NCI-H128 (cell line): Measurements from ENCODE around the gene CDV3.
"Not testable (repeated sequence)": the region's sequence is repeated elsewhere in the genome, so short reads cannot be mapped to it uniquely, and the experiment has no call there.

ENCODE experiments used
- DNase-seq: peaks from one replicate; lab custom pipeline; 2025; ENCODE audit not compliant: unreplicated experiment; lab: John Stamatoyannopoulos, UW

CDV3 gene

DNA sequence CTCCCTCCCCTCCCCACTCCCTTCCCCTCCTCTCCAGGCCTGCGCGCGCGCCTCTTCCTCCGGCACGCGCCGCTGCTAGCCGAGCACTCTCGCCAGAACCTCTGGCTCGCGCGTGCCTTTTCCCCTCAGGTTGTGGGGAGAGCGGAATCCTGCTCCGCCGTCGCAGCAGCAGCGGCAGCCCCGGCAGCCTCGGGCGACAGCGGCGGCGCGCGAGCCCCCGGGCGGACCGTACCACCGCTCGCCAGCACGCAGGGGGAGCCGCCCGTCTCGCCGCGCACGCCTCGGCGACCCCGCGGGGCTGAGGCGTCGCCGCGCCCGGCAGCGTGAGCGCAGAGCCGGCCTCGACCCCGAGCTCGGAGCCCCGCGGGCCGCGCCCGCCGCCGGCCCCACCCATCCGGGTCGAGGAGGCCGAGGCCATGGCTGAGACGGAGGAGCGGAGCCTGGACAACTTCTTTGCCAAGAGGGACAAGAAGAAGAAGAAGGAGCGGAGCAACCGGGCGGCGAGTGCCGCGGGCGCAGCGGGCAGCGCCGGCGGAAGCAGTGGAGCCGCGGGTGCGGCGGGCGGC is at the start of gene CDV3:
CDV3 (plus strand) TSS at position 58 of the 566 bp plus-strand sequence; CDS start at position 417, 359 bp downstream.
- DNase-seq = no peak

- DNase-seq = not testable (repeated sequence)
Measured at GRCh38 chr3:133523758-133524157, 49.7 kb upstream of the CDV3 start.

GRCh38 chr3:133525435-133525834 is 48.1 kb upstream of the CDV3 start:
- no peak for DNase-seq

GRCh38 chr3:133527081-133527715 is 46.3 kb upstream of the CDV3 start:
- no peak for DNase-seq

- no peak for DNase-seq
Measured at GRCh38 chr3:133529809-133530208, 43.7 kb upstream of the CDV3 start.

DNA sequence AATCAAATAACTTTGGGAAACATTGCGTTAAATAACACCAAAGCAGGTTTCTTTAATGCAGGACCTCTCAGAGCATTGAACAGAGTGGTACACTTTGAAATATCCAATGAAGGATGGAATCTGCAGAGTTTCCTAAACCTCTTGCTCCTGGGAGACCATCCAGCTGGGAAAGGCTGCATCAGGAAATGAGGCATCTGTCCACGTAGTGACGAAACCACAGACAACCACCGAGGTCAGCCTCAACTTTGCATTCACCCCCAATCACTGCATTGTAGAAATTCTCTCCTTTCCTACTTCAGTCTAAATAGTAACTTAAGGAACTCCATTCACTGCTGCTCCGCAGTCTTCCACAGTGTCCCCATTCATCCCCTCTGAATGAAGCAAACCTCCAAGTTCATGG is 41.5 kb upstream of the CDV3 start:
- DNase-seq = no peak

DNA sequence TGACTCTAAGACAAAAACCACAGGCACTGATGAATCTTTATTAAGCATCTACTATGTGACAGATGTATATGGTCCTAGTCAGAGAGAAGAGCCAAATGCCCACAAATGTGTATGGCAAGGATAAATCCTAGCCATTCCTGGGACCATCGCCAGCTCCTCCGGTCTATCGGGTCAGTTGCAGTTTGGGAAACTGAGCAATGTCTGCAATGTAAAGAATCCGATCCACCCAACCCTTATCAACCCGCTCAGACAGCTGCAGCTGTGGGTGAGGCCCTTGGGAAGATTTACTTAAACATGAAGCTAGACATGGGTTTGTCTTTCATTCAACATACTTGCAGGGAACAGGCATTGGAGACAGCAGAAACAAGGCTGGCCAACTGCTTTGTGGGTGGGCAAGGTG is 40.5 kb upstream of the CDV3 start:
- DNase-seq = no peak

GRCh38 chr3:133535971-133536881 is 37.3 kb upstream of the CDV3 start:
- DNase-seq = no peak

DNA sequence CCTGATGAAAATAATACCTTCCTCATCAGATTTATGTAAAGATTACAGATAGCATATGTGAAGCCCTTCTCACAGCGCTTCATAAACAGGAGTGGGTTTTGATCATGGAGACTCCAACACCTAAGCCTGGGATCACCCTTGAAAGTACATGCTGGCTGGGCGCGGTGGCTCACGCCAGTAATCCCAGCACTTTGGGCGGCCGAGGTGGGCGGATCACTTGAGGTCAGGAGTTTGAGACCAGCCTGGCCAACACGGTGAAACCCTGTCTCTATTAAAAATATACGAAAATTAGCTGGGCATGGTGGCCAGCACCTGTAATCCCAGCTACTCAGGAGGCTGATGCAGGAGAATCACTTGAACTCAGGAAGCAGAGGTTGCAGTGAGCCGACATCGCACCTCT is 36.4 kb upstream of the CDV3 start:
- not testable (repeated sequence) for DNase-seq

- DNase-seq = no peak
Measured at GRCh38 chr3:133538154-133538553, 35.3 kb upstream of the CDV3 start.

DNA sequence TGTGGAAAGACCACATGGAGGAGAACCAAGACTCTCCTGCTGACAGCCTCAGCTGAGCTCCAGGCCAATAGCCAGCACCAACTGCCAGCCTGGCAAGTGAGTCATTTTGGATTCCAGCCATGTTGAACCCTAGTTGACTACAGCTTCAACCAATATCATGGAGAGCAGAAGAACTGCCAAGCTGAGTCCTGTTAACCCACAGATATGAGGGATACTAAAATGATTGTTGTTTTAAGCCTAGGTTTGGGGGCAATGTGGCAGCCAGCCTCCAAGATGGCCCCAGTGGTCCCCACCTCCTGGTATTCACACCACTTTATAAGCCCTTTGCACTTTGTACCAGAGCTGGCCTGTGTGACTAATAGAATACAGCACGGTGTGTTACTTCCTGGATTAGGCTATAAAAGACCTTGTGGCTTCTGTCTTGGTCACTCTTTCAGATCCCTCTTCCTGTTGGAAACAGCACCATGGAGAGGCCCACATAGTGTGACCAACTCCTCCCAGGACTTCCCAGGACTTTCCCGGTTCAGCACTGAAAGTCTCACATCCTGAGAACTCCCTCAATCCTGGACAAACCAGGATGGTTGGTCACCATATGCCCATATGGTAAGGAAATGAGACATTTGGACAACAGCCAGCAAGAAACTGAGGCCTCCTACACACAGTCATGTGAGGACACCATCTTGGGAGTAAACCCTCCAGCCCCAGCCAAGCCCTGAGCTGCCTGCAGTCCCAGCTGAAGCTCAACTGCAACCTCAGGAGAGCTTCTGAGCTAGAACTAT is 32.4 kb upstream of the CDV3 start:
- DNase-seq = no peak

DNA sequence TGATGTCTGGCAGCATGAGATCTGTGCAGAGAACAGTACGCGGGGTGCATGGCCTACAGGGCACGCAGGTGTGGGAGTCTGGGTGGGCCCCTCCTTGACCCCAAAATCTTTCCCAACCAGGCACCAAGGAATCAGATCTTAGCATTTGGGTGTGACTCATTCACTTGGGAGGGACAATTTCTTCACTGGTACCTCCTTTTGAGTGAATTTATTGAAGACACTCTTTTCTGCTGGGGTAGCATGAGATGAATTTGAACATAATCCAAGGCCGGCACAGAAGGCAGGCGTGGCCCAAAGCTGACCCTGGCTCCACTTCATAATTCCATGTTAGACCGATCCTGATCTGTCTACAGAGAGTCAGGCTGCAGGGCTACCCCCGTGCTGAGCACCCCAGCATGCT is 30.6 kb upstream of the CDV3 start:
- no peak for DNase-seq

DNA sequence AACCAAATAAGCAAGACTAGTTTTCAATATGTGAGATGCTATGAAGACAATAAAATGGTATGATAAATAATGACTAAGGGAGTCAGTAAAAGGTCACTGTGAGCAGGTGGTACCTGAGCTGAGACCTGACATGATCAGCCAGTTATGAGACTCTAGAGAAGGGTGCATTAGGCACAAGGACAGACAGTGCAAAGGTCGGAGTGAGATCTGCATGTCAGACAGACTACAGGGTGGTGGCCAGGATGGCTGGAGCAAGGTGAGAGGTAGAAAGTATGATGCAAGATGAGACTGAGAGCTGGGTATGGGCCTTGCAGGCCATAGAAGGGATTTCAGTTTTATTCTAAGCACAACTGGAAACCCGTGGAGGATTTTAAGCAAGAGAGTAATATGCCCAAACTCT is 28.5 kb upstream of the CDV3 start:
- not testable (repeated sequence) for DNase-seq

GRCh38 chr3:133547432-133548041 is 25.9 kb upstream of the CDV3 start:
- DNase-seq = no peak

- DNase-seq = no peak
Measured at GRCh38 chr3:133548090-133548489, 25.4 kb upstream of the CDV3 start.

GRCh38 chr3:133549565-133549964 is 23.9 kb upstream of the CDV3 start:
- DNase-seq = no peak

DNA sequence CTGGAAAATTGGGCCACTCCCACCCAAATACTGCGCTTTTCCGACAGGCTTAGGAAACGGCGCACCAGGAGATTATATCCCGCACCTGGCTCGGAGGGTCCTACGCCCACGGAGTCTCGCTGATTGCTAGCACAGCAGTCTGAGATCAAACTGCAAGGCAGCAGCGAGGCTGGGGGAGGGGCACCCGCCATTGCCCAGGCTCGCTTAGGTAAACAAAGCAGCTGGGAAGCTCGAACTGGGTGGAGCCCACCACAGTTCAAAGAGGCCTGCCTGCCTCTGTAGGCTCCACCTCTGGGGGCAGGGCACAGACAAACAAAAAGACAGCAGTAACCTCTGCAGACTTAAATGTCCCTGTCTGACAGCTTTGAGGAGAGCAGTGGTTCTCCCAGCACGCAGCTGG is 21.9 kb upstream of the CDV3 start:
- DNase-seq = not testable (repeated sequence)

DNA sequence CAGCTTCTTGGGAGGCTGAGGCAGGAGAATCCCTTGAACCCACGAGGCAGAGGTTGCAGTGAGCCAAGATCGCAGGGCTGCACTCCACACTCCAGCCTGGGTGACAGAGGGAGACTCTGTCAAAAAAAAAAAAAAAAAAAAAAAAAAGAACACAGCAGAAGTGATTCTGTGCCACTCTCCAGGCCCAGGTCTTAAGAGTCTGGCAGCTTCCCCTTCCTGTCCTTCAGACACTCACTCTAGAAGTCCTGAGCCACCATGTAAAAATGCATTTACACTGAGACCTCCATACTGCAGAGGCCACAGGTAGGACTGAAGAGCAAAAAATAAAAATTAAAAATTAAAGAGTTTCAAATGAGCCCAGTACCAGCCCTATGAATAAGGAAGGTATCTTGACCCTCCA is 11.8 kb upstream of the CDV3 start:
- DNase-seq = no peak

DNA sequence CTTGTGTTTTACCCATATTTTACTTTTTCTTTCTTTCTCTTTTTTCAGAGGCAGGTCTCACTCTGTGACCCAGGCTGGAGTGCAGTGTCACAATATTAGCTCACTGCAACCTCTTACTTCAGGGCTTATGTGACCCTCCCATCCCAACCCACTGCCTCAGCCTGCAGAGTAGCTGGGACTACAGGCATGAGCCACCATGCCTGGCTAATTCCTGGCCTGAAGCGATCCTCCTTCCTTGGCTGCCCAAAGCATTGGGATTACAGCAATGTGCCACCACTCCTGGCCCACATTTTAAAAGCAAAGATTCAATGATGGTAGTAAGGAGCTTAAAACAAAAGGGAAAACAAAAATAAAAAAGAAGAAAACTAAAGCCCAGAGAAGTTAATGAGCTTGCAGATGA is 11.1 kb upstream of the CDV3 start:
- no peak for DNase-seq

GRCh38 chr3:133563186-133563591 is 10.3 kb upstream of the CDV3 start:
- no peak for DNase-seq

- DNase-seq = no peak
Measured at GRCh38 chr3:133563816-133564215, 9.7 kb upstream of the CDV3 start.
